Inflammatory macrophage (primary cell): Measurements from ENCODE around the gene TMBIM4.
"Not testable (repeated sequence)": the region's sequence is repeated elsewhere in the genome, so short reads cannot be mapped to it uniquely, and the experiment has no call there.

Experiments used
- DNase-seq, 2 donors: peaks; one replicate each; pipeline ENCODE4 v3.0.0-alpha.2; 2020 to 2022

The TMBIM4 gene

DNA sequence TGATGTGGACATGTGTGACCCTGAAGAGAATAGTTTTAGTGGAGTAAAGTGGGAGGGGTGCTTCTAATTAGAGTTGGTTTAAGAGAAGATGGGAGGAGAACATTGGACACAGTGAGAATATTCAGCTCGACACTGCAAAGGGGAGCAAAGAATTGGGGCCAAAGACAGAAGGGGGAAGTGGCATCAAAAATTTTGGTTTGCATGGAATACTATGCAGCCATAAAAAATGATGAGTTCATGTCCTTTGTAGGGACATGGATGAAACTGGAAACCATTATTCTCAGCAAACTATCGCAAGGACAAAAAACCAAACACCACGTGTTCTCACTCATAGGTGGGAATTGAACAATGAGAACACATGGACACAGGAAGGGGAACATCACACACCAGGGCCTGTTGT, 15.0 kb upstream of the TMBIM4 start:
- not testable (repeated sequence) for DNase-seq

DNA sequence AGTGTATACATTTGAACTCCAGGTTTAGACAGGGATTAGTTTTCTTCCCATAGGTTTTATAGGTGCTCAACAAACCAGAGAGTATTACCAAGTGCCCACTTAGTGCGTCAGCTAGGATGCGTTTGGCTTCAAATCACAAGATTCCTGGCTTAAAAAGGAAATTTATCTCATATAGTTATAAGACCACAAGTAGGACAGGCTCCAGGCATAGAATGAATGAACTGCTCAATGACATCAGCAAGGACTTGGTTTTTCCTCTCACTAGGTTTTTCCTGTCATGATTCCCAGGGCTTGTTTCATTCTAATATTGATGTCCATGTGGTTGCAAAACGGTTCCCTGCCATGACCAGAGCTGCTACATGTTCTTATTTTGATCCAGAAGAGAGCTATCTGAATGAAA, 13.2 kb upstream of the TMBIM4 start:
- DNase-seq: no peak

DNA sequence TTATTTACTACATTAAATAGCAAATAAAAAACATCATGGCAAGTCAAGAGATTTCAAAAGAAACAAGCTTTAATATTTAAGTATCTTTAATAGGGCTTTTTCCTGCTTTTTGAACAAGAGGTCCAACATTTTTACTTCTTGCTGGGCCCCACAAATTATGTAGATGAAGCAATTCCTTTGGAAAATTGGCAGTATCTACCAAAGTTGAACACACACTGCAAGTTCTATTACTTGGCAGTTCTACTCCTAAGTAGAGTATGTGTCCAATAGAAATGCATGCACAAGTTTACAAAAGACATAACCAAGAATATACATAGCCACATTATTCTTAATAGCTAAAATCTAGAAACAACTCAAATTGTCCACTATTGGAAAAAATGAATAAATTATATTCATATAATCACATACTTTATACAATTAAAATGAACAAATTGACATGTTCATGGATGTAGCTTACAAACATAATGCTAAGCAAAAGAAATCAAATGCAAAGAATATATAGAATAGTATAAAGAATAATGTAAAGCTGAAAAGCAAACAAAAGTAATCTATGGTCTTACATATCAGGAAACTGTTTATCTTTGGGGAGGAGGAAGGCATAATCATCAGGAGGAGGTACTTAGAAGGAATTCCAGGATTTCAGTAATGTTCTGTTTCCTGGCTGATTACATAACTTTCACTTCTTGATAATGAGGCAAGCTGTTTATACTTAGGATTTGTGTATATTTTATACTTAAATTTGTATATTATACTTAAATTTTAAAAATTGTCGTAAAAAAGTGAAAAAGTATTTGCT, 6.5 kb upstream of the TMBIM4 start:
- no peak for DNase-seq

DNA sequence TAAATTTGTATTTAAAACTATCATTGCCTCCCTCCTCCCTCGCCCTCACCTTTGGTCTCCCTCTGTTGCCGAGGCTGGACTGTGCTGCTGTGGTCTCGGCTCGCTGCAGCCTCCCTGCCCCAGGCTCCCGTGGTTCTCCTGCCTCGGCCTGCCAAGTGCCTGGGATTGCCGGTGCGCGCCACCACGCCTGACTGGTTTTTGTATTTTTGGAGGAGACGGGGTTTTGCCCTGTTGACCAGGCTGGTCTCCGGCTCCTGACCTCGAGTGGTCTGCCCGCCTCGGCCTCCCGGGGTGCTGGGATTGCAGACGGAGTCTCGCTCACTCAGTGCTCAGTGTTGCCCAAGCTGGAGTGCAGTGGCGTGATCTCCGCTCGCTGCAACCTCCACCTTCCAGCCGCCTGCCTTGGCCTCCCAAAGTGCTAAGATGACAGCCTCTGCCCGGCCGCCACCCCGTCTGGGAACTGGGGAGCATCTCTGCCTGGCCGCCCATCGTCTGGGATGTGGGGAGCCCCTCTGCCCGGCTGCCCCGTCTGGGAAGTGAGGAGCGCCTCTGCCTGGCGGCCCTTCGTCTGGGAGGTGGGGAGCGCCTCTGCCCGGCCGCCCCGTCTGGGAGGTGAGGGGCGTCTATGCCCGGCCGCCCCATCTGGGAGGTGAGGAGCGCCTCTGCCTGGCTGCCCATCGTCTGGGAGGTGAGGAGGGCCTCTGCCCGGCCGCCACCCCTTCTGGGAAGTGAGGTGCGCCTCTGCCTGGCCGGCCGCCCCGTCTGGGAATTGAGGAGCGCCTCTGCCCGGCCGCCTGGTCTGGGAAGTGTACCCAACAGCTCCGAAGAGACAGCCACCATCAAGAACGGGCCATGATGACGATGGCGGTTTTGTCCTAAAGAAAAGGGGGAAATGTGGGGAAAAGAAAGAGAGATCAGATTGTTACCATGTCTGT, 4.9 kb upstream of the TMBIM4 start:
- not testable (repeated sequence) for DNase-seq

DNA sequence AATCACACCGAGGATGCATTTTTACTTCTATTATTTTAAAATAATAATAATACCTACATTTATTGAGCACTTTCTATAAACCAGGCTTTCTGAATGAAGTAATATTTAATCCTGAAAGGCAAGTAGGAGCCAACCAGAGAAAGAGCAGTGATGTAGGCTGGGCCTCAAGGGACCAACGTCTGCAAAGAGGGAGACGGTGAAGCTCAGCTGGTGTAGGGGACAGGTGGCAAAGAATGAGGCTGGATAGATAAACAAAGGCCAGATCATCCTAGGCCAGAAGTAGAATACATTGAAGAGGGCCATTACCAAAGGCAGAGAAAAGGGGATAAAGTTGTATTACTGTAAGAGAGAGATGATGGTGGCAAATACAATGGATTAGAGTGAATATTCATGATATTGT, 810 bp upstream of the TMBIM4 start:
- DNase-seq: no peak

DNA sequence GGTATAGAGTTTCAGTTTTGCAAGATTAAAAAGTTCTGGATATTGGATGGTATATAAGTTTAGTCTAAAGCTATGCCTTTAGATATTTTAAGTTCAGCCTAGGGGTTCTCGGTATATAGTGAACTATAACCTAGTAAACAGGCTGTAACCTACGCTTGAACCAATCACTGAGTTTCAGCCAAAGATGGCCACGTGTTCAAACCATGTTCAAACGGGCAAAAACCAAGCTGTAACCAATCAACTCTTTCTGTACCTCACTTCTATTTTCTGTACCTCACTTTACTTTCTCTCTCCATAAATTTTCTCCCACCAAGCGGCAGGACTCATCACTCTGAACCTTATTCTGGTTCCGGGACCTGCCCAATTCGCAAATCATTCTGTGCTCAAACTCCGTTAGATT, 1.4 kb downstream of the TMBIM4 start:
- DNase-seq: peak in 1 of 2 donors; percentile 24

DNA sequence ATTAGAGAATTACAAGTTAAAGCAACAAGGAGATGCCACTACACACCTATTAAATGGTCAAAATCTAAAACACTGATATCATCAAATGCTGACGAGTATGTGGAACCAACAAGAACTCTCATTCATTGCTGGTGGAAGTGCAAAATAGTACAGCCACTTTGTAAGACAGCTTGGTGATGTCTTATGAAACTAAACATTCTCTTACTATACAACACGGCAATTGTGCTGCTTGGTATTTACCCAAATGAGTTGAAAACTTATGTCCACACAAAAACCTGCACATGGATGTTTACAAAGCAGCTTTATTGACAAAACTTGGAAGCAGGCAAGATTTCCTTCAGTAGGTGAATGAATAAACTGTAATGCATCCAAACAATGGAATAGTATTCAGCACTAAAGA, 3.2 kb downstream of the TMBIM4 start:
- DNase-seq: no peak

DNA sequence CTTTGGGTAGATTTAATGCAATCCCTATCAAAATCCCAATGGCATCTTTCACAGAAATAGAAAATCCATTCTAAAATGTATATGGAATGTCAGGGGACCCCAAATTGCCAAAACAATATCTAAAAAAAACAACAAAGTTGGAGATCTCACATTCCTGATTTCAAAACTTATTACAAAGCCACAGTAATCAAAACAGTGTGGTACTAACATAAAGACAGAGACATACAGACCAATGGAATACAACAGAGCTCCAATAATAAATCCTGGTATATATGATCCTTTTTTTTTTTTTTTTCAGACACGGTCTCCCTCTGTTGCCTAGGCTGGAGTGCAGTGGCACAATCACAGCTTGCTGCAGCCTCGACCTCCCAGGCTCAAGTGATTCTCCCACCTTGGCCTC, 4.7 kb downstream of the TMBIM4 start:
- no peak for DNase-seq

DNA sequence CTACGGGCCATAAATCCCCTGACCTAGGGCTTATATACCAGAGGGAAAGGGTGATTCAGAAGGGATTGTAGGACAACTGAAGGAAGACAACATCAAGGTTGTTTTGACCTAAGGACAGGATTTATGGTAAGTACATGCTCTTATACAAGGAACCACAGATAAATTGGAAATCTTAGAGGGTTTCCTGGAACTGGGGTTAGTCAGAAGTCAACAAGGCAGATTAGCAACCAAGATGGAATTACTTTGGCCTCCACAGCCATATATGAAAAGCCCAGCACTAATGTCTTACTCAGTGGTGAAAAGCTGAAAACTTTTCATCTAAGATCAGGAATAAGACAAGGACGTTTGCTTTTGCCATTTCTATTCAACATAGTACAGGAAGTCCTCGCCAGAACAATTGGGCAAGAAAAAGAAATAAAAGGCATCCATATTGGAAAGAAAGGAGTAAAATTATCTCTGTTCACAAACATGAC, 5.4 kb downstream of the TMBIM4 start:
- DNase-seq: no peak

DNA sequence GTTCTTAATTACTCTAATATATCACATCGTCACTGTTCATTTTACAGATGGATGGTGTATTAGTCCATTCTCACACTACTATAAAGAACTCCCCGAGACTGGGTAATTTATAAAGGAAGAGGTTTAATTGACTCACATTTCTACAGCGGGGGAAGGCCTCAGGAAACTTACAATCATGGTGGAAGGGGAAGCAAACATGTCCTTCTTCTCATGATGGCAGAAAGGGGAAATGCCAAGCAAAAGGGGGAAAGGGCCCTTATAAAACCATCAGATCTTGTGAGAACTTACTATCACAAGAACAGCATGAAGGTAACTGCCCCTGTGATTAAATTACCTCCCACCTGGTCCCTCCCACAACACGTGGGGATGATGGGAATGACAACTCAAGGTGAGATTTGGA, 6.5 kb downstream of the TMBIM4 start:
- peak in 1 of 2 donors; percentile 38 for DNase-seq

DNA sequence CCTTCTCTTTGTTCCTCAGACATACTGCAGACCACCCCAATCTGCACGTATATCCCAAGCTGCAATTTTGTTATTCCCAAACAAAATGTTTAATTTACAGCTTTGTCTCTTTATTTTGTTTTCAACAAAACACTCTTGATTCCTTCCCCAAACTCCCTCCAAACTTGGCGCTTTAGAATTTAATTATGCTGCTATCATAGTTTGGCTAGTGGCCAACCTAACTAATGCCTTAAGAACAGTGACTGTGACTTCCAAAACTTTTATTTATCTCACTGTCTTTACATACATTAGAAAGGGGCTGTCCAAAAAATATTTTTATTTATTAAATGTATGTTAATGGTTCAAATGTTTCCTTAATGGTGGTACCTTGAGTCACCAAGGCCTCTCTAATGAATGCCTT, 7.1 kb downstream of the TMBIM4 start:
- DNase-seq: no peak

DNA sequence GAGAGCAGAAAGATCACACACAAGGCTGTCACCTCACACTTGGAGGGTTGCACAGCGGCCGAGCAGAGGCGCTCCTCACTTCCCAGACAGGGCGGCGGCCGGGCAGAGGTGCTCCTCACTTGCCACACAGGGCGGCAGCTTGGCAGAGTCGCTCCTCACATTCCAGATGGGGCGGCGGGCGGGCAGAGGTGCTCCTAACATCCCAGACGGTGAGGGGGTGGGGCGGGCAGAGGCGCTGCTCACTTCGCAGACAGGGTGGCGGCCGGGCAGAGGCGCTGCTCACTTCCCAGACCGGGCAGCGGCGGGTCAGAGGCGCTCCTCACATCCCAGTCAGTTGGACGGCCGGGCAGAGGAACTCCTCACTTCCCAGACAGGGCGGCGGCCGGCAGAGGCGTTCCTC, 9.1 kb downstream of the TMBIM4 start:
- DNase-seq: no peak

DNA sequence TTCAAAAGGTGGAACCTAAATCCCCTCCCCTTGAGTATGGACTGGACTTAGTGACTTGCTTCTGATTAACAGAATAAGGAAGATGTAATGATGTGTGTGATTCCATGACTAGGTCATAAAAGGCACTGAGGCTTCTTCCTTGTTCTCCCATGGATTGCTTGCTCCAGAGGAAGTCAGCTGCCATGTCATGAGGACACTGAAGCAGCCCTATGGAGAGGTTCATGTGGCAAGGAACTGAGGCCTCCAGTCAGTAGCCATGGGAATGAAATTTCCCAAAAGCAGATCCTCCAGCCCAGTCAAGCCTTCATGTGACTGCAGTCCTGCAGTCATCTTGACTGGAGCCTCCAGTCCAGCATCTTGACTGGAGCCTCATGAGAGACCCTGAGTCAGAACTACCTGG, 10.7 kb downstream of the TMBIM4 start:
- DNase-seq: peak; percentile 62 to 87

DNA sequence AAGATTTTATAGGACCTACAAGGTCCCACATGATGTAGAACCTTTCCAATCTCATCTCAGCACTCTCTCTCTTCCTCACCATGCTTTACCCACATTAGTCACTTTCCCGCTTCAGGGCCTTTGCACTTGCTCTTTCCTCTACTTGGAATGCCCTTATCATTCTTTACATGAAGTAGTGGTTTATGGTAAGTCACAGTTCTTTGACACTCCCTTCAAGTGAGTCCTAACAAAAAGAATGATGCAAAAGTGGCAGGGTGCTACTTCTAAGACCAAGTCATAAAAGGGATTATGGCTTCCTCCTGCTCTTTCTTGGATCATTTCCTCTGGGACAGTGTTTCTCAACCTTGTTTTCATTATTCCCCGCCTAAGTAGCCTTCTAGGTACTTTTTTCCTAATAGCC, 13.1 kb downstream of the TMBIM4 start:
- no peak for DNase-seq

DNA sequence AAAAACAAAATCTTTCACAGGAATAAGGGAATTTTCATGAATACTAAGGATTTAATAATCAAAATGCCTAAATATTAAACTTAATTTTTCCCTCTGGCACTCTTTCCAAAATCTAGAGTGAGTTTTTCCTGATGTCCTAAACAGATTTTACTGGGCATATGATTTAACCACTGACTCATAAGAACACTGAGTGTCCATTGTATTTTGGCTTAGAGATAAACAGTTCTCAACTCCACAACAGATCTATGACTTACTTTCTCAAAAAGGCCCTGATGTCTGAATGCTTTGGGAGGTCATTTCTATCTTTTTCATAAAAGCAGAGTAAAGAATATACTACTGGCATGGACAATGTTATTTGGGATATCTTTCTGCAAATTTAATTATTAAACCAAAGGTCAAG, 15.0 kb downstream of the TMBIM4 start:
- DNase-seq: no peak

DNA sequence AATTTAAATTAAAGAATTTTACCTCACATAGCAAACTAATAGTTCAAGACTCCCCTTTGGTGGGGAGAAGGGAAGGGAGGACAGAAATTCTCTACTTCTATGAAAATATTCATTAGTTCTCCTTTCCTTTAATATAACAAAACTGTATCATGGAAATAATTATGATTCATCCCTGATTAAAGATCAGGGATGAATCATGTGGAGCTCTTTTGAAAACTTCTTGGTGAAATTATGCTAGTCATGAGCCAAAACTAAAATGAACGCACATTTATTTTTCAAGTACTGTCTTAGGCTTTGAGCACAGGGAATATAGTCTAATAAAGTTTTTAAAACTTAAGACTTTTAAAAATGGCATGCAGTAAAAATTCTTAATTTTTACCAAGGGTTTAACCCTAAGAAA, 17.1 kb downstream of the TMBIM4 start:
- no peak for DNase-seq

DNA sequence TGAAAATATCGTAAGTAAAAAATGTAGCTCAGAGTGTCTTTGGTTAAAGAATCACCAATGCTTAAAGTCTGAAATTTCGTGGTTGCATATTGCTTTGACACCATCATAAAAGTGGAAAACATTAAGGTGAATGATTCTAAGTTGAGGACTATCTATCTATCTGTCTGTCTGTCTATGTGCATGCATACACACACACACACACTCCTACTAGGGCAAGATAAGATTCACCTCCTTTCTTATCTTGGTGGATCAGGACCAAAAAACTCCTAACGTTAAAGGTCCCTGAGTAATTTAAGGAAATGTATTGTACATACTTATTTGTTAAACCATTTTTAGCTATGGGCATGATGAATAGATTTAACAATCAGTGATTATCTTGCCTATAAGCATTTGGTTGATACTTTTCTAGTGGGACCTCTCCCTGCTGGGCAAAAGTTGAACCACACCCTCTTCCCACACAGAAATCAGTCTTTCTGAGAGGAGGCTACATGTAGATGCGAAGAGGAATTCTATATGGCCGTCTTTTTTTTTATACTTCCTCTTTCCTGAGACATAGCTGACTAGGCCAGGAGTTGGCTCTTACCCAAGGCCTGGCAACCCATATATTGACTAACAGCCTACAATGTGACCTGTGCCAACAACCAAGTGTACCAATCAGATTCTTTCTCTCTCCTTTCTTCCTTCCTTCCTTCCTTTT, 19.9 kb downstream of the TMBIM4 start:
- DNase-seq: peak; percentile 90 to 96

DNA sequence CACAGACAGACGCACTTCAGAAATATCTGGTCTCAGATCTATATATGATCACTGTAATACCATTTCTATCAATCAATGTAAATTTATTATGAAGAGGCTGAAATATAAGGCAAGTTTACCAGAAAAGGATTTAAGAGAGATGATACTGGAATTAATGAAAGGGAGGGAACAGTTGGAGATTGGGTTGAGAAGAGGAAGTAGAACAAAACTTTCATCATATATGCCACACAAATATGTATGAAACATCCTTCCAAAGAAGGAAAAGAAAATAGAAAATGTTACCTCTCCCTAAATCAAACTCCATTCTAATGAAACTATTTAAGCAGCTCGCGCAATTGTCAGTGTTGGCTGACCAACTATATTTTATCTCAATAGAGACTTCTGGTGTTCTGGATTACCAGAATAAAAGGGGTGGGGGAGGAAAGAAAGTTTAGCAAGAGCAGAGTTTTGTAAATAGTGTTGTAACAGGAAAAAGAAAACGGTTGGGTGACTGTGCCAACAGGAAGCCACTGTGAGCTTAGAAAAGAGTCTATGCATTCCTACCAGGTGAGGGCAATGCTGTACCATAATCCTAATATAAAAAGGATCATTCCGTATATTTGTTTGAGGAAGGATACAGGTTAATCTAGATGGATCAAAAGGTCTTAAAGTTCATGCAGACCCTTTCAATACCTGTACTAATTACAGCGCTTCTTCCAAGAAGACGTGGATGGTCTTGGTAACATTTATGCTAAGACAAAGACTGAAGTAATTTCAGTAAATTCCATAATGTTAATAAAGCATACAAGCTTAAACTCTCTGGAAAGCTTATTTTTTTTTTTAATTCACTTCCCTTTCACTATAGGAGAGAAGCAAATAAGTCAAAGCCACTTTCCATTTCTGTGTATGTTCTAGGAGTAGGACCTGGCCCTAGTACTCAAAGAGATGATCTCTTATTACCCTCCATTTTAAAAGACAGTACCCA, 24.7 kb downstream of the TMBIM4 start:
- peak; percentile 68 to 90 for DNase-seq

DNA sequence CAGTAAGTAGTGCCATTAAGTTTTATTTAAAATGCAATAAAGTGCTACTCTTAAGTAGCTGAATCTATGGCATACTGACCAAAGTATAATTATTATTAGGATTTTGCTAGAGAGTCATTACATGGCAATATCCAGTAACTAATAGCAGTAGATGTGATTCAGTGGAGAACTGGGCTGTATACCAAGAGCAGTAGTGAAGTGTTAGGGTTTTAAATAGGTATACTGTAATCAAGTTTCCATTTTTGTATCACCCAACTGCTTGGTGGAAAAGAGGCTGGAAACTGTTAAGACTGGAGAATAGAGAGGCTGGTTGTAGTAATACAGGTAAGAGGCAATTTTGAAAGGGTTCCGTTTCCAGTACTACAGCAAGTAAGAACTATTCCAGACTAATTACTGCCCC, 25.9 kb downstream of the TMBIM4 start:
- DNase-seq: no peak

DNA sequence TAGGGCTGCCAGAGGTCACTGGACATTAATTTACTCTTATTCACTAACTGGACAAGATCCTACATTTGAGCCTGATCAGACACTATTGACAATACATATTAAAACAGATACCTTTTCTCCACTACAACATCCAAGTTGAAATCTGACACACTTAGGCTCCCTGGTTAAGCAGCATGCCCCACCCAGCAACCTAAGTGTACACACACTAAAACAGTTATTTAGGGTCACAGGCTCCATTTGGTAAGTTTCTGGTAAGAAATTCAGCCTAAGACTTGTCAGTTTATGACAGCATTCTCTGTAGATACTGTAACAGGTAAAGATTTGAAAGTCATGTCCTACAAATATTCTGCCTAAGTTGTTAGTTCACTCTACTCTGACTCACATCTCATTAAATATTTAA, 27.0 kb downstream of the TMBIM4 start:
- DNase-seq: no peak

DNA sequence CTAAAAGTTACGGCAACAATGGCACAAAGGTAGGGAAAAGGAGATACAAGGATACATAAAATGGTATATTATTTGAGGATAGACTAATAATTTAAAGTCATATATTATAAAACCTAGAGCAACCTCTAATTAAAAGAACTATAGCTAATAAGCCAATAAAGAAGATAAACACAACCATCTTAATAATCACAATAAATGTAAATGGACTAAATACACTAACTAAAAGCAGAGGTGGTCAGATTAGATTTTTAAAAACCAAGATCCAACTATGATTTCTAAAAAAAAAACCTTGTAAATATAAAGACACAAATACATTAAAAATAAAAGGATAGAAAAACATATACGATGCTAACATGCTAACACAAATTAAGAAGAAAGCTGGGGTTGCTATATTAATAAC, 28.5 kb downstream of the TMBIM4 start:
- DNase-seq: no peak

DNA sequence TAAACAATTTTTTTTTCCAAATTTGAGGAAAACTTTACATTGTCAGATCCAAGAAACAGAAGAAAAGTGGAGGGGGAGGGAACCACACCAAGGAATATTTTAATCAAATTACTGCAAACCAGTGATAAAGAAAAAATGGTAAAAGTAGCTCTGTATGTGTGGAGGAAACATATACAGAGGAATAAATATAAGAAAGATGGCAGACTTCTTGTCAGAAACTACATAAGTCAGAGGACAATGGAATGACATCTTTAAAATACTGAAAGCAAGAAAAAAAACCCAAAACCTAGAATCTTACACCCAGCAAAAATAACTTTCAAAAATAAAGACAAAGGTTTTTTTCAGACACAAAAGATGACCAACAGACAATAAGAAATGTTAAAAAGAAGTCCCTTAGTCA, 29.1 kb downstream of the TMBIM4 start:
- DNase-seq: no peak
